IPS-18a (cell line): Measurements from ENCODE around the gene CITED1.
A peak's percentile ranks its signal among the peaks of the same experiment; 100 is the strongest.

Source experiments
- H3K27ac ChIP-seq: one replicate; pipeline ENCODE4 v1.5.1; 2013; ENCODE audit warnings: low read length
- H3K27me3 ChIP-seq: one replicate; pipeline ENCODE4 v1.6.1; 2013; ENCODE audit warnings: mild to moderate bottlenecking, low read length; ENCODE audit not compliant: control insufficient read depth, insufficient read depth
- H3K36me3 ChIP-seq: one replicate; pipeline ENCODE4 v1.6.1; 2013; ENCODE audit warnings: low read depth, low read length; ENCODE audit not compliant: control insufficient read depth
- H3K4me1 ChIP-seq: one replicate; pipeline ENCODE4 v1.6.1; 2013; ENCODE audit warnings: low read depth, low read length; ENCODE audit not compliant: control insufficient read depth
- H3K4me3 ChIP-seq: one replicate; pipeline ENCODE4 v1.5.1; 2013; ENCODE audit warnings: low read length
- H3K9ac ChIP-seq: one replicate; pipeline ENCODE4 v1.6.1; 2013; ENCODE audit warnings: mild to moderate bottlenecking, low read length, moderate library complexity
- H3K9me3 ChIP-seq: one replicate; pipeline ENCODE4 v1.6.1; 2013; ENCODE audit warnings: low read depth, low read length; ENCODE audit not compliant: control insufficient read depth

CITED1 gene

GRCh38 chrX:72262077-72262476 lies 43.6 kb downstream of the CITED1 start:
- H3K9me3 ChIP-seq: no peaks in the 10 kb centered on the region
- H3K27me3 ChIP-seq: no peaks in the 10 kb centered on the region
- no peaks in the 10 kb centered on the region for H3K36me3 ChIP-seq
- H3K27ac ChIP-seq: no peak overlapping the region
- H3K4me1 ChIP-seq: no peaks in the 10 kb centered on the region
- no peak overlapping the region for H3K9ac ChIP-seq
- no peak overlapping the region for H3K4me3 ChIP-seq

- H3K36me3 ChIP-seq: no peaks in the 10 kb centered on the region
- H3K9me3 ChIP-seq: no peaks in the 10 kb centered on the region
- H3K27ac ChIP-seq: no peak overlapping the region
- no peaks in the 10 kb centered on the region for H3K27me3 ChIP-seq
- no peak overlapping the region for H3K9ac ChIP-seq
- no peaks in the 10 kb centered on the region for H3K4me1 ChIP-seq
- no peak overlapping the region for H3K4me3 ChIP-seq
These were observed 45.3 kb downstream of the CITED1 start for GRCh38 chrX:72260448-72260847.

GRCh38 chrX:72258174-72258573 lies 47.5 kb downstream of the CITED1 start:
- Histone ChIP-seq H3K27me3 (no peaks in the 10 kb centered on the region), H3K4me3 (no peak overlapping the region), H3K9me3 (peaks cover 3% of the 10 kb centered on the region), H3K4me1 (peaks cover 6% of the 10 kb centered on the region), H3K27ac (no peak overlapping the region), H3K9ac (no peak overlapping the region), H3K36me3 (no peaks in the 10 kb centered on the region)

GRCh38 chrX:72255864-72256263 lies 49.9 kb downstream of the CITED1 start:
- Histone ChIP-seq H3K9me3 (peaks cover 3% of the 10 kb centered on the region), H3K27ac (no peak overlapping the region), H3K36me3 (no peaks in the 10 kb centered on the region), H3K9ac (peak overlapping the region; percentile 12), H3K27me3 (no peaks in the 10 kb centered on the region), H3K4me1 (peaks cover 6% of the 10 kb centered on the region), H3K4me3 (peak overlapping the region; percentile 37)

GRCh38 chrX:72255445-72255844 lies 50.3 kb downstream of the CITED1 start:
- H3K27ac ChIP-seq: no peak overlapping the region
- H3K9ac ChIP-seq: peak overlapping the region; percentile 12
- H3K36me3 ChIP-seq: no peaks in the 10 kb centered on the region
- peaks cover 3% of the 10 kb centered on the region for H3K9me3 ChIP-seq
- peaks cover 6% of the 10 kb centered on the region for H3K4me1 ChIP-seq
- H3K27me3 ChIP-seq: no peaks in the 10 kb centered on the region
- H3K4me3 ChIP-seq: peak overlapping the region; percentile 37

- Histone ChIP-seq H3K9me3 (peaks cover 3% of the 10 kb centered on the region), H3K27me3 (no peaks in the 10 kb centered on the region), H3K9ac (peak overlapping the region; percentile 32), H3K4me3 (peak overlapping the region; percentile 35), H3K27ac (no peak overlapping the region), H3K36me3 (no peaks in the 10 kb centered on the region), H3K4me1 (peaks cover 6% of the 10 kb centered on the region)
These were observed 50.9 kb downstream of the CITED1 start for GRCh38 chrX:72254816-72255215.

- H3K4me3 ChIP-seq: no peak overlapping the region
- no peaks in the 10 kb centered on the region for H3K36me3 ChIP-seq
- H3K27ac ChIP-seq: no peak overlapping the region
- peaks cover 3% of the 10 kb centered on the region for H3K9me3 ChIP-seq
- H3K4me1 ChIP-seq: peaks cover 6% of the 10 kb centered on the region
- H3K9ac ChIP-seq: no peak overlapping the region
- H3K27me3 ChIP-seq: no peaks in the 10 kb centered on the region
These were observed 52.0 kb downstream of the CITED1 start for GRCh38 chrX:72253686-72254085.
